OCI-LY1 (cell line): ENCODE results near the gene THOC5.

ENCODE experiments used
- H2AFZ ChIP-seq: fragments of 200-600 bp; sonication (generic), shearing (Covaris generic); 2 replicates; pipeline ENCODE4 v1.6.0; 2014; ENCODE audit warnings: antibody characterized with exemption, mild to moderate bottlenecking, low read length
- H3F3A ChIP-seq: fragments of 200-600 bp; sonication (generic), shearing (Covaris generic); 2 replicates; pipeline ENCODE4 v1.6.0; 2014; ENCODE audit warnings: mild to moderate bottlenecking, antibody characterized with exemption, low read length, moderate library complexity; ENCODE audit not compliant: insufficient read depth
- H3K27ac ChIP-seq: fragments of 200-600 bp; sonication (generic); 2 replicates; pipeline ENCODE4 v1.5.1; 2014; ENCODE audit warnings: low read length, mixed run types, mild to moderate bottlenecking, low read depth; ENCODE audit not compliant: poor library complexity, severe bottlenecking
- H3K27me3 ChIP-seq: fragments of 200-600 bp; sonication (generic); 2 replicates; pipeline ENCODE4 v1.6.0; 2014; ENCODE audit warnings: antibody characterized with exemption, mild to moderate bottlenecking, low read length, moderate library complexity; ENCODE audit not compliant: insufficient read depth
- H3K36me3 ChIP-seq: fragments of 200-600 bp; sonication (generic); 2 replicates; pipeline ENCODE4 v1.6.1; 2014; ENCODE audit warnings: mild to moderate bottlenecking, antibody characterized with exemption, low read length, moderate library complexity, mixed read lengths; ENCODE audit not compliant: insufficient read depth
- H3K4me1 ChIP-seq: fragments of 200-600 bp; sonication (generic); 2 replicates; pipeline ENCODE4 v1.5.1; 2014; ENCODE audit warnings: mild to moderate bottlenecking, low read length, moderate library complexity; ENCODE audit not compliant: insufficient read depth, severe bottlenecking
- H3K4me2 ChIP-seq: fragments of 200-600 bp; sonication (generic), shearing (Covaris generic); 2 replicates; pipeline ENCODE4 v1.6.1; 2014; ENCODE audit warnings: low read length
- H3K4me3 ChIP-seq: fragments of 200-600 bp; sonication (generic); 2 replicates; pipeline ENCODE4 v1.5.1; 2014; ENCODE audit warnings: low read length, low read depth, mild to moderate bottlenecking, mixed read lengths; ENCODE audit not compliant: poor library complexity, severe bottlenecking
- H3K79me2 ChIP-seq: fragments of 200-600 bp; shearing (Covaris generic); 2 replicates; pipeline ENCODE4 v1.6.1; 2016; ENCODE audit warnings: mixed run types, low read length, mixed read lengths; ENCODE audit not compliant: insufficient read depth
- H3K9ac ChIP-seq: fragments of 200-600 bp; sonication (generic), shearing (Covaris generic); 2 replicates; pipeline ENCODE4 v1.6.1; 2014; ENCODE audit warnings: mild to moderate bottlenecking, low read length, mixed read lengths
- H3K9me2 ChIP-seq: fragments of 200-600 bp; sonication (generic), shearing (Covaris generic); 2 replicates; pipeline ENCODE4 v1.6.1; 2014; ENCODE audit warnings: low read depth, mild to moderate bottlenecking, low read length, mixed read lengths
- H3K9me3 ChIP-seq: fragments of 200-600 bp; shearing (Covaris generic); 2 replicates; pipeline ENCODE4 v1.6.1; 2014; ENCODE audit warnings: low read length, mixed read lengths
- H4K20me1 ChIP-seq: fragments of 200-600 bp; sonication (generic), shearing (Covaris generic); 2 replicates; pipeline ENCODE4 v1.6.0; 2016; ENCODE audit warnings: mild to moderate bottlenecking, low read length; ENCODE audit not compliant: insufficient read depth
- EZH2 ChIP-seq: fragments of 200-600 bp; sonication (generic), shearing (Covaris generic); IDR thresholded peaks from 2 replicates; pipeline ENCODE4 v1.8.0; 2017; ENCODE audit warnings: borderline replicate concordance, mixed run types, mild to moderate bottlenecking, antibody characterized with exemption, low read length, moderate library complexity, mixed read lengths
- TF ChIP-seq, protein P1 (sequence below): fragments of 200-600 bp; sonication (generic), shearing (Covaris generic); IDR thresholded peaks from 2 replicates; pipeline ENCODE4 v1.5.1; 2017; ENCODE audit warnings: mild to moderate bottlenecking, antibody characterized with exemption, low read length, moderate library complexity, mixed read lengths

Gene THOC5

DNA sequence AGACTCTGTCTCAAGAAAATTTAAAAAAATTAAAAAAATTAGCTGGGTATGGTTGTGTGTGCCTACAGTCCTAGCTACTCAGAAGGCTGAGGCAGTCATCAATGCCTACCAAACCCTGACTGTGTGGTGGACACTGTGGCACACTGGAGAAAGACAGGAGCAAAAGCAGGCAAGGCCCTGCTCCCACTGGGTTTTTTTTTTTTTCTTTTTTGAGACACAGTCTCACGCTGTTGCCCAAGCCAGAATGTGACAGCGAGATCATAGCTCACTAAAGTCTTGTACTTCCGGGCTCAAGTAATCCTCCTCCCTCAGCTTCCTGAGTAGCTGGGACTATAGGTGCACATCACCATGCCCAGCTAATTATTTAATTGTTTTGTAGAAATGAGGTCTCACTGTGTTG, 68.9 kb downstream of the THOC5 start:
- no peak overlapping the region for H3K4me2 ChIP-seq

DNA sequence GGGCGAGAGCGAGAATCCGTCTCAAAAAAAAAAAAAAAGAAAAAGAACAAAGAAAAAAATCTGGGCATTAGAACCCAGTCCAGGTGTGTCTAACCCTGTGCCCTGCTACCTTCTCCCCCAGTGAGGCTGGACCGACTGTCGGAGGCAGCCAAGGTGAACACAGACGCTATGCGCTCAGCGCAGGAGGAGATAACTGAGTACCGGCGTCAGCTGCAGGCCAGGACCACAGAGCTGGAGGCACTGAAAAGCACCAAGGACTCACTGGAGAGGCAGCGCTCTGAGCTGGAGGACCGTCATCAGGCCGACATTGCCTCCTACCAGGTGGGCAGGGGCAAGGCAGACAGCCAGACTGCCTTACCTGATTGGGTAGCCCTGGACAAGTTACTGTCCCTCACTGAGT, 70.3 kb downstream of the THOC5 start:
- no peak overlapping the region for H3K4me2 ChIP-seq
- H3K9ac ChIP-seq: no peak overlapping the region
- no peaks in the 10 kb centered on the region for H3K9me2 ChIP-seq
- H3K36me3 ChIP-seq: no peaks in the 10 kb centered on the region
- no peaks in the 10 kb centered on the region for H3K79me2 ChIP-seq
- H2AFZ ChIP-seq: no peak overlapping the region
- no peak overlapping the region for H3K27ac ChIP-seq
- no peaks in the 10 kb centered on the region for H3K27me3 ChIP-seq
- no peaks in the 10 kb centered on the region for H3K9me3 ChIP-seq
- no peaks in the 10 kb centered on the region for H3K4me1 ChIP-seq
- H3K4me3 ChIP-seq: no peak overlapping the region
- TF ChIP-seq EZH2: no peak
- TF ChIP-seq, protein P1, sequence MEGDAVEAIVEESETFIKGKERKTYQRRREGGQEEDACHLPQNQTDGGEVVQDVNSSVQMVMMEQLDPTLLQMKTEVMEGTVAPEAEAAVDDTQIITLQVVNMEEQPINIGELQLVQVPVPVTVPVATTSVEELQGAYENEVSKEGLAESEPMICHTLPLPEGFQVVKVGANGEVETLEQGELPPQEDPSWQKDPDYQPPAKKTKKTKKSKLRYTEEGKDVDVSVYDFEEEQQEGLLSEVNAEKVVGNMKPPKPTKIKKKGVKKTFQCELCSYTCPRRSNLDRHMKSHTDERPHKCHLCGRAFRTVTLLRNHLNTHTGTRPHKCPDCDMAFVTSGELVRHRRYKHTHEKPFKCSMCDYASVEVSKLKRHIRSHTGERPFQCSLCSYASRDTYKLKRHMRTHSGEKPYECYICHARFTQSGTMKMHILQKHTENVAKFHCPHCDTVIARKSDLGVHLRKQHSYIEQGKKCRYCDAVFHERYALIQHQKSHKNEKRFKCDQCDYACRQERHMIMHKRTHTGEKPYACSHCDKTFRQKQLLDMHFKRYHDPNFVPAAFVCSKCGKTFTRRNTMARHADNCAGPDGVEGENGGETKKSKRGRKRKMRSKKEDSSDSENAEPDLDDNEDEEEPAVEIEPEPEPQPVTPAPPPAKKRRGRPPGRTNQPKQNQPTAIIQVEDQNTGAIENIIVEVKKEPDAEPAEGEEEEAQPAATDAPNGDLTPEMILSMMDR: no peak
- H4K20me1 ChIP-seq: no peaks in the 10 kb centered on the region
- H3F3A ChIP-seq: no peaks in the 10 kb centered on the region

More for the DNA sequence above, 68.9 kb downstream of the THOC5 start:
- Histone ChIP-seq H3K4me1 (no peaks in the 10 kb centered on the region), H3K4me3 (no peak overlapping the region), H3K79me2 (no peaks in the 10 kb centered on the region), H4K20me1 (no peaks in the 10 kb centered on the region), H3K27me3 (no peaks in the 10 kb centered on the region), H3K36me3 (no peaks in the 10 kb centered on the region), H3K9me3 (no peaks in the 10 kb centered on the region), H3K9me2 (no peaks in the 10 kb centered on the region), H3F3A (no peaks in the 10 kb centered on the region), H3K27ac (no peak overlapping the region), H3K9ac (no peak overlapping the region), H2AFZ (no peak overlapping the region)
- no peak for TF ChIP-seq EZH2
- TF ChIP-seq, protein P1: no peak

DNA sequence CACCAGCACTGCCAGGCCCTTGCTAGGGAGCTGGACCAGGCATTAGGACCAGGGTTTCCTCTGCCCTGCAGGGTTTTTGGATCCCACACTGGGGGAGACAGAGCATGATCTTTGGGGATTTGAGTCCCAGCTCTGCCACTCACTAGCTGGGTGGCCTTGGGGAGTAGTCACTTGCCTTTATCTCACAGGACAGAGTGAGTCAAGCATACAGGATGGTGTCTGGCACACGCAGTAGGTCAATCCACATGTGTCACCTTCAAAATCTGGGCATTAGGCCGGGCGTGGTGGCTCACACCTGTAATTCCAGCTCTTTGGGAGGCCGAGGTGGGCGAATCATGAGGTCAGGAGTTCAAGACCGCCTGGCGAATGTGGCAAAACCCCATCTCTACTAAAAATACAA, 70.8 kb downstream of the THOC5 start:
- H3K4me2 ChIP-seq: no peak overlapping the region
- no peaks in the 10 kb centered on the region for H3K27me3 ChIP-seq
- H3K9me2 ChIP-seq: no peaks in the 10 kb centered on the region
- no peaks in the 10 kb centered on the region for H3K36me3 ChIP-seq
- H3K27ac ChIP-seq: no peak overlapping the region
- H3K9me3 ChIP-seq: no peaks in the 10 kb centered on the region
- no peak overlapping the region for H2AFZ ChIP-seq
- H3K4me3 ChIP-seq: no peak overlapping the region
- no peaks in the 10 kb centered on the region for H4K20me1 ChIP-seq
- no peak overlapping the region for H3K9ac ChIP-seq
- H3K4me1 ChIP-seq: no peaks in the 10 kb centered on the region
- no peaks in the 10 kb centered on the region for H3F3A ChIP-seq
- TF ChIP-seq, protein P1: no peak
- TF ChIP-seq EZH2: no peak
- no peaks in the 10 kb centered on the region for H3K79me2 ChIP-seq
